ENCODE measurements around the gene PRKCQ.

The PRKCQ gene

GRCh38 chr10:6579904-6580278 is at the start of gene PRKCQ:
TSS of gene PRKCQ (minus strand) at chr10:6580276. CDS start at chr10:6515135, 65,141 bp downstream.
- DNase-seq (ENCODE audit: low spot score): no peak

GRCh38 chr10:6625428-6625827 is 45.4 kb upstream of the PRKCQ start:
- DNase-seq (ENCODE audit: low spot score): no peak

- DNase-seq (ENCODE audit: low spot score): no peak
These were observed 44.3 kb upstream of the PRKCQ start for GRCh38 chr10:6624392-6624791.

GRCh38 chr10:6622921-6623320 is 42.8 kb upstream of the PRKCQ start:
- no peak for DNase-seq (ENCODE audit: low spot score)

- DNase-seq (ENCODE audit: low spot score): no peak
These were observed 41.5 kb upstream of the PRKCQ start for GRCh38 chr10:6621536-6621935.

GRCh38 chr10:6619660-6620059 is 39.6 kb upstream of the PRKCQ start:
- DNase-seq (ENCODE audit: low spot score): no peak

- DNase-seq (ENCODE audit: low spot score): no peak
These were observed 38.3 kb upstream of the PRKCQ start for GRCh38 chr10:6618340-6618739.

- DNase-seq (ENCODE audit: low spot score): no peak
These were observed 37.4 kb upstream of the PRKCQ start for GRCh38 chr10:6617309-6618076.

GRCh38 chr10:6615971-6616370 is 35.9 kb upstream of the PRKCQ start:
- DNase-seq (ENCODE audit: low spot score): no peak

GRCh38 chr10:6612371-6612770 is 32.3 kb upstream of the PRKCQ start:
- no peak for DNase-seq (ENCODE audit: low spot score)

GRCh38 chr10:6610647-6611046 is 30.6 kb upstream of the PRKCQ start:
- no peak for DNase-seq (ENCODE audit: low spot score)

- DNase-seq (ENCODE audit: low spot score): no peak
These were observed 29.5 kb upstream of the PRKCQ start for GRCh38 chr10:6609625-6610024.

GRCh38 chr10:6607778-6608177 is 27.7 kb upstream of the PRKCQ start:
- DNase-seq (ENCODE audit: low spot score): no peak

GRCh38 chr10:6607182-6607581 is 27.1 kb upstream of the PRKCQ start:
- no peak for DNase-seq (ENCODE audit: low spot score)

GRCh38 chr10:6603142-6604125 is 23.4 kb upstream of the PRKCQ start:
- DNase-seq (ENCODE audit: low spot score): no peak

GRCh38 chr10:6602700-6603084 is 22.6 kb upstream of the PRKCQ start:
- DNase-seq (ENCODE audit: low spot score): no peak

GRCh38 chr10:6602026-6602699 is 22.1 kb upstream of the PRKCQ start:
- no peak for DNase-seq (ENCODE audit: low spot score)

- no peak for DNase-seq (ENCODE audit: low spot score)
These were observed 21.2 kb upstream of the PRKCQ start for GRCh38 chr10:6601246-6601805.

- no peak for DNase-seq (ENCODE audit: low spot score)
These were observed 20.3 kb upstream of the PRKCQ start for GRCh38 chr10:6600224-6600987.

- DNase-seq (ENCODE audit: low spot score): no peak
These were observed 18.6 kb upstream of the PRKCQ start for GRCh38 chr10:6598679-6599078.

GRCh38 chr10:6597478-6597877 is 17.4 kb upstream of the PRKCQ start:
- DNase-seq (ENCODE audit: low spot score): no peak
